Fibroblast of mammary gland (primary cell): ENCODE data around the gene GPR146.

ENCODE experiments used
- DNase-seq: peaks from one replicate; pipeline ENCODE4 v3.0.0-alpha.2; 2010; ENCODE audit warnings: low read depth
- H3K4me3 ChIP-seq: 2 replicates; pipeline ENCODE4 v1.5.1; 2011; ENCODE audit warnings: low read depth, mild to moderate bottlenecking, low read length, moderate library complexity; ENCODE audit not compliant: control insufficient read depth
- TF ChIP-seq, protein P1 (sequence below): conservative IDR thresholded peaks from 2 replicates; pipeline ENCODE4 v1.5.1; 2011; ENCODE audit warnings: low read depth, low read length, inconsistent platforms; ENCODE audit not compliant: control insufficient read depth, insufficient read depth

GPR146 gene

DNA sequence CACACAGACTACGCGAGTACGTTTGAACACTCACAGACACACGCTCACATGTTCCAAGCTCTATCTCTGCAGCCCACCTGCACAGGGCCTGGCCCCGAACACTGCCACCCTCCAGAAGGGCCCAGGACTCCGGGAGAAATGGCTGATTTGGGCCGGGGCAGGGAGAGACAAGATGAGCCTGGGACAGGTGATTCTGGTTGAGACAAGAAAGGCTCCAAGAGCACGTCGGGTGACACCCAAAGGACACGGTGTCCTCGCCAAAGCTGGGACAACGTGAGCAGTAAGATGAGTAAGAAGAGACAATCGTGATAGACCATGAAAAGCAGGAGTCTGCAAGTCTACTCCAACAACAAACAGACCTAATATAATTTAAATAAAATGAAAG lies 52.8 kb downstream of the GPR146 start:
- DNase-seq = no peak
- TF ChIP-seq, protein P1, sequence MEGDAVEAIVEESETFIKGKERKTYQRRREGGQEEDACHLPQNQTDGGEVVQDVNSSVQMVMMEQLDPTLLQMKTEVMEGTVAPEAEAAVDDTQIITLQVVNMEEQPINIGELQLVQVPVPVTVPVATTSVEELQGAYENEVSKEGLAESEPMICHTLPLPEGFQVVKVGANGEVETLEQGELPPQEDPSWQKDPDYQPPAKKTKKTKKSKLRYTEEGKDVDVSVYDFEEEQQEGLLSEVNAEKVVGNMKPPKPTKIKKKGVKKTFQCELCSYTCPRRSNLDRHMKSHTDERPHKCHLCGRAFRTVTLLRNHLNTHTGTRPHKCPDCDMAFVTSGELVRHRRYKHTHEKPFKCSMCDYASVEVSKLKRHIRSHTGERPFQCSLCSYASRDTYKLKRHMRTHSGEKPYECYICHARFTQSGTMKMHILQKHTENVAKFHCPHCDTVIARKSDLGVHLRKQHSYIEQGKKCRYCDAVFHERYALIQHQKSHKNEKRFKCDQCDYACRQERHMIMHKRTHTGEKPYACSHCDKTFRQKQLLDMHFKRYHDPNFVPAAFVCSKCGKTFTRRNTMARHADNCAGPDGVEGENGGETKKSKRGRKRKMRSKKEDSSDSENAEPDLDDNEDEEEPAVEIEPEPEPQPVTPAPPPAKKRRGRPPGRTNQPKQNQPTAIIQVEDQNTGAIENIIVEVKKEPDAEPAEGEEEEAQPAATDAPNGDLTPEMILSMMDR = no peak

DNA sequence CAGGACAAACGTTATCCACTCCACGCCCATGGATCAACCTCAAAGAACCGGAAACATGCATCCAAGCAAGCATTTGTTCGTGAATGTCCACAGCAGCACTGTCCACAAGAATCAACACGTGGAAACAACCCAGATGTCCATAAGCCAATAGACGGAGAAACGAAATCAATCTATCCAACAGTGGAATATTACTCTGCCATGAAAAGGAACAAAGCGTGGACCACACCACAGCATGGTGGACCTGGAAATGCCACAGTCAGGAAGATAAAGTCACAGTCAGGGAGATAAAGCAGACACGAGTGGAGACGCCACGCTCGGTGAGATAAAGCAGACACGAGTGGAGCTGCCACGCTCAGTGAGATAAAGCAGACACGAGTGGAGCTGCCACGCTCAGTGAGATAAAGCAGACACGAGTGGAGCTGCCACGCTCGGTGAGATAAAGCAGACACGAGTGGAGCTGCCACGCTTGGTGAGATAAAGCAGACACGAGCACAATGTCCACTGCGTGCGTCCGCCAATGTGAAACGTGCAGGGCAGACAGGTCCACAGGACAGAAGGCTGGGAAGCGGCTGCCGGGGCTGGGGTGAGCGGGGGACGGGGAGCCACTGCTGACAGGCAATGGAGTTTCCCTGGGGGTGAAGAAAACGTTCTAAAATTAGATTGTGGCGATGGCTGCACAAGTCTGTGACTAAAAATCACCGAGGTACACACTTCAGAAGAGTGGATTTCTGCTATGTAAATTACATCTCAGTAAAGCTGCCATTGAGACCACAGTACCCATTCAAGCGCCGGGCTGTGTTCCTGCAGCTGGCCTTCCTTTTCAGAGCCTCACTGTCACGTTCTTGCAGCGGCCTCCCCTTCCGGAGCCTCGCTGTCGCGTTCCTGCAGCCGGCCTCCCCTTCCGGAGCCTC lies 54.2 kb downstream of the GPR146 start:
- no peak for DNase-seq
- TF ChIP-seq, protein P1 = no peak
- no peak overlapping the region for H3K4me3 ChIP-seq

More for the DNA sequence above, 52.8 kb downstream of the GPR146 start:
- no peak overlapping the region for H3K4me3 ChIP-seq

DNA sequence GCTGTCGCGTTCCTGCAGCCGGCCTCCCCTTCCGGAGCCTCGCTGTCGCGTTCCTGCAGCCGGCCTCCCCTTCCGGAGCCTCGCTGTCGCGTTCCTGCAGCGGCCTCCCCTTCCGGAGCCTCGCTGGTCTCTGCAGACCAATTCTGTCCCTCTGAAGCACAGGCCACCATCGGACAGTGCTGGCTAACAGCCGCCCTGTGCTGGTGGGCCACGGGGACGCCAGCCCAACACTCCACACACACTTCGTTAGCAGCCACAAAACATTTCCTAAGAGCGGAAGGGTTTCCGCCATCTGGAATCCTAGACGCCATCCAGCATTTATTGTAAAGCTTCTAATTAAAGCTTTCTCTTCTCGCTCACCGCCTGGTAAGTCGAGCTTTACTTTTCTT lies 54.8 kb downstream of the GPR146 start:
- TF ChIP-seq, protein P1 = no peak

DNA sequence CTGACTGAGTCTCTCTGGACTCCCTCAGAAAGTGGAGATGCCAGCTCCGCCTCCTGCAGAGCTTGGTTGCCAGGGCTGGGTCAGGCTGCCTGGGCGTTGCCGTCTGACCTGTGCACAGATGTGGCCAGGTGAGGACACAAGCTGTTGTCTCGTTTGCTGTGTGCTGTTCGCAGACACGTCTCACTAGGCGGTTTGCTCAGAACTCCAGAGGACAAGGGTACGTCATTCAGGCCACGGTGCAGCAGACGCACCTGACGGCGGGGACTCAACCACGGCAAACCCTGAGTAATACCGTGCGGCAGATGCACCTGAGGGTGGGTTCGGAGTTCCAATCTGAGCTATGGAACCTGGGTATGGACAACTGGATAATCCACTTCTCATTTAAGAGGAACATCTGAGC lies 55.3 kb downstream of the GPR146 start:
- no peak for DNase-seq
- H3K4me3 ChIP-seq = no peak overlapping the region
- TF ChIP-seq, protein P1 = no peak

More for the DNA sequence above, 54.8 kb downstream of the GPR146 start:
- H3K4me3 ChIP-seq = no peak overlapping the region
- no peak for DNase-seq

DNA sequence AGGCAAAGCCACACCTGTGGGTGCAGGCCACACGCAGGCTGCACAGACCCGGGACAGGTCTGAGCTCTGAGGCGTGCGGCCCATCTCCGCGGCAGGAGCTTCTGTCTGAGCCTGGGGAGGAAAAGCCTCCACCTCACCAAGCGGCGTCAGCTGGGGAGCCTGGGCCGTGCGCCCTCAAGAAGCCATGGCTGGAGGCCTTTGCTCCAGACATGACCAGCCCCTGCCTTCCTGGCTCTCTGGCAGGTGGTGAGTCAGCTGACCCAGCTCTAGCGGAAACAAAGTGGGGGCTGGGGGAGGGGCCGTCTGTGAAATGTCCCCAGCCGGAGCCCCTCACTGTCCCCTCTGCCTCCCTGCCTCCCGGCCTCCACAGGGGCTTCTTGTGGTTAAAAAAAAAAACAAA lies 56.0 kb downstream of the GPR146 start:
- DNase-seq = no peak
- TF ChIP-seq, protein P1 = no peak
- no peak overlapping the region for H3K4me3 ChIP-seq

DNA sequence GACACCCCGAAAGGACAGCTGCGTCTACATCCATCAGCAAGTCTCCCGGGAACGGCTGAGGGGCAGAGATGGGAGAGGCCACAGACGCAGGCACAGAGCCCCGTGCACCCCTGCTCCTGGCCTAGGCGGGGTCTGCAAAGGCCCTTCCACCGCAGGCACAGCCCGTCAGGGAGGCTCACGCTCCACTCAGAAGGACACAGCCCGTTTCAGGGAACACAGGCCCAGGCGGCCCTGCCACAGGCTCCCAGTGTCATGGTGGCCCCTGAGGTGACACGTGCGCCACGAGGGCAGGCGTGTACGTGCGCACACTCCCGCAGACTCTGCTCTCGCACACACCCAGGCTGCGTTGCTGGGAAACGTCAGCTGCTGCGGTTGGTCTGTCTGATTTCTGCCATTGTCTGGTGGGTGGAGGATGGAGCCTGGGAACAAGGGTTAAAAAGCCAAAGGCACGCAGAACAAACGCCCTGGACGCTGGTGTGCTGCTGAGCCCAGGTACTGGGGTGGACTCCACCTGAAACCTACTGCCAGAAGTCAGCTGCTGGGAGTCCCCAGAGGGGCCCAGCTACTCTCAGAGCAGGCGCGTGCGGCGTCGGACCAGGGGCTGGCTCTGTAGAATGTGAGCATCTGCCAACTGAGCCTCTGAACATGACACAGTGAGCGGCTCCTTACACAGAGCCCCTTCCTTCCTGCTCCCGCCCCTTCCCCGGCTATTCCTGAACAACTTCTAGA lies 56.7 kb downstream of the GPR146 start:
- no peak overlapping the region for H3K4me3 ChIP-seq
- no peak for DNase-seq
- TF ChIP-seq, protein P1 = no peak
